ENCODE measurements around the gene WDR33. TPM values are rescaled to one million over a fixed set of nuclear protein-coding genes. Genes with fewer than 3 reads are reported as not detected.
A peak's percentile ranks its signal among the peaks of the same experiment; 100 is the strongest.

Gene WDR33
- total and polyA plus RNA-seq, 9 of the 15 experiments (the other 6 are each of a cell fraction or from before 2014, with no cell fraction given): 24.2 to 57.4 (median 38.4) TPM

- TF ChIP-seq NEUROD1 (IDR thresholded peaks at IDR 0.05; ENCODE audit: borderline replicate concordance, low read depth, low read length, partially characterized antibody) (peak; percentile 62), NR2C1 (IDR thresholded peaks at IDR 0.05) (peak; percentile 68), NR2C1 (tag; IDR thresholded peaks at IDR 0.05) (no peak; the same call in none of the 2 replicates), WHSC1 (IDR thresholded peaks at IDR 0.05; ENCODE audit: low read length) (no peak), ATF3 (IDR thresholded peaks at IDR 0.05) (peak; percentile 90), ATF3 (CRISPR knock-in tag; conservative IDR thresholded peaks at IDR 0.05) (peak; percentile 87), STAG1 (CRISPR knock-in tag; IDR thresholded peaks at IDR 0.05; ENCODE audit: borderline replicate concordance) (no peak), CBFB (CRISPR knock-in tag; IDR thresholded peaks at IDR 0.05) (0 out of 2 replicates have a peak, but pooled peaks have one; percentile 60), ERF (CRISPR knock-in tag; IDR thresholded peaks at IDR 0.05) (no peak), ZNF384 (IDR thresholded peaks at IDR 0.05; ENCODE audit: low read depth, low read length) (no peak), TARDBP (IDR thresholded peaks at IDR 0.05) (no peak), ZBTB43 (CRISPR knock-in tag; IDR thresholded peaks at IDR 0.05) (peak; percentile 43; the same call in 1 of the 2 replicates), NCOR1 (IDR thresholded peaks at IDR 0.05) (0 out of 2 replicates have a peak, but pooled peaks have one; percentile 20), HDAC1 (IDR thresholded peaks at IDR 0.05) (peak in 1 of 2 experiments; percentile 93; a peak in 2 of 4 replicates), THRAP3 (IDR thresholded peaks at IDR 0.05; ENCODE audit: borderline replicate concordance) (peak; percentile 38; the same call in 1 of the 2 replicates), YY1 (IDR thresholded peaks at IDR 0.05; ENCODE audit: borderline replicate concordance in 1 of 3, control insufficient read depth in 1 of 3, extremely low read depth in 1 of 3, insufficient read depth in 3 of 3, insufficient read length in 1 of 3, insufficient replicate concordance in 2 of 3, low read depth in 1 of 3, low read length in 2 of 3) (peak in 2 of 3 experiments; percentile 25 to 46), TBL1XR1 (IDR thresholded peaks at IDR 0.05; ENCODE audit: low read length in 2 of 2) (peak in 1 of 2 experiments; percentile 74; a peak in 1 of 4 replicates), TCF3 (CRISPR knock-in tag; IDR thresholded peaks at IDR 0.05) (peak; percentile 37; the same call in 1 of the 2 replicates), ARID1B (IDR thresholded peaks at IDR 0.05) (peak; percentile 47; the same call in 1 of the 2 replicates), ZNF764 (CRISPR knock-in tag; IDR thresholded peaks at IDR 0.05; ENCODE audit: low read depth) (no peak), CREBBP (IDR thresholded peaks at IDR 0.05; ENCODE audit: low read depth, low read length) (no peak), ZNF639 (CRISPR knock-in tag; conservative IDR thresholded peaks at IDR 0.05 in 1 of 2, IDR thresholded peaks at IDR 0.05 in 1 of 2) (peak in 1 of 2 experiments; percentile 53; a peak in 1 of 4 replicates), JUND (IDR thresholded peaks at IDR 0.05; ENCODE audit: borderline replicate concordance, low read depth, low read length) (peak; percentile 94), JUND (tag; IDR thresholded peaks at IDR 0.05; ENCODE audit: borderline replicate concordance, low read depth, low read length) (peak; percentile 95)
Measured at GRCh38 chr2:127700527-127701192, 110.3 kb downstream of the WDR33 start (continued).
